Neuronal stem cell (in vitro differentiated cells): ENCODE data around the gene ZKSCAN1.
A peak's percentile ranks its signal among the peaks of the same experiment; 100 is the strongest.

Source experiments
- DNase-seq: peaks from one replicate; pipeline ENCODE4 v3.0.0-alpha.2; 2013; ENCODE audit warnings: low spot score
- H2AFZ ChIP-seq: one replicate; pipeline ENCODE4 v1.6.1; 2013; ENCODE audit warnings: mild to moderate bottlenecking, low read length, inconsistent platforms
- H2AK5ac ChIP-seq: 2 replicates; pipeline ENCODE4 v1.6.1; 2013; ENCODE audit warnings: low read depth, mild to moderate bottlenecking, inconsistent platforms, low read length, moderate library complexity, mixed read lengths
- H2BK120ac ChIP-seq: 2 replicates; pipeline ENCODE4 v1.6.1; 2013; ENCODE audit warnings: low read depth, mild to moderate bottlenecking, inconsistent platforms, low read length, moderate library complexity, mixed read lengths
- H2BK12ac ChIP-seq: one replicate; pipeline ENCODE4 v1.6.1; 2013; ENCODE audit warnings: low read length, inconsistent platforms
- H2BK15ac ChIP-seq: 2 replicates; pipeline ENCODE4 v1.6.1; 2013; ENCODE audit warnings: mild to moderate bottlenecking, low read length, inconsistent platforms, mixed read lengths
- H2BK5ac ChIP-seq: one replicate; pipeline ENCODE4 v1.6.1; 2013; ENCODE audit warnings: inconsistent platforms, mild to moderate bottlenecking, low read length, moderate library complexity
- H3K14ac ChIP-seq: one replicate; pipeline ENCODE4 v1.6.1; 2013; ENCODE audit warnings: low read length, inconsistent platforms
- H3K18ac ChIP-seq: 2 replicates; pipeline ENCODE4 v1.6.1; 2013; ENCODE audit warnings: low read length, inconsistent platforms
- H3K23ac ChIP-seq: 2 replicates; pipeline ENCODE4 v1.6.1; 2013; ENCODE audit warnings: low read depth, mild to moderate bottlenecking, mixed read lengths, low read length, inconsistent platforms; ENCODE audit not compliant: poor library complexity
- H3K27ac ChIP-seq: replicated peaks from 3 replicates; pipeline ENCODE4 v1.5.1; 2013; ENCODE audit warnings: low read length, inconsistent platforms
- H3K27me3 ChIP-seq, 3 experiments: 2 replicates each; pipeline ENCODE4 v1.6.1; 2013; ENCODE audit warnings: low read length in 3 of 3, mild to moderate bottlenecking in 2 of 3, inconsistent platforms in 1 of 3, low read depth in 1 of 3, mixed read lengths in 1 of 3, moderate library complexity in 1 of 3; ENCODE audit not compliant: control insufficient read depth in 3 of 3, insufficient read depth in 3 of 3
- H3K36me3 ChIP-seq, 2 donors: replicated peaks in 1 of 2; 2 replicates each; pipeline ENCODE4 v1.6.1; 2013; ENCODE audit warnings: low read length in 2 of 2; ENCODE audit not compliant: control insufficient read depth in 2 of 2, insufficient read depth in 2 of 2
- H3K4ac ChIP-seq: 2 replicates; pipeline ENCODE4 v1.6.1; 2013; ENCODE audit warnings: inconsistent platforms, mild to moderate bottlenecking, low read length, moderate library complexity
- H3K4me1 ChIP-seq, 2 donors: 1 replicate in 1 of 2; 2 replicates in 1 of 2; pipeline ENCODE4 v1.6.1; 2013; ENCODE audit warnings: low read length in 2 of 2, low read depth in 1 of 2; ENCODE audit not compliant: control insufficient read depth in 2 of 2, insufficient read depth in 1 of 2
- H3K4me2 ChIP-seq: one replicate; pipeline ENCODE4 v1.6.1; 2013; ENCODE audit warnings: mild to moderate bottlenecking, low read length, inconsistent platforms; ENCODE audit not compliant: insufficient read depth, poor library complexity, severe bottlenecking
- H3K4me3 ChIP-seq, 2 donors: 2 replicates each; pipeline ENCODE4 v1.5.1; 2013; ENCODE audit warnings: low read length in 2 of 2, mild to moderate bottlenecking in 2 of 2, inconsistent platforms in 1 of 2, moderate library complexity in 1 of 2
- H3K79me1 ChIP-seq: one replicate; pipeline ENCODE4 v1.6.1; 2013; ENCODE audit warnings: low read depth, mild to moderate bottlenecking, inconsistent platforms, low read length, moderate library complexity
- H3K9ac ChIP-seq: one replicate; pipeline ENCODE4 v1.6.1; 2013; ENCODE audit warnings: mild to moderate bottlenecking, low read depth, low read length, inconsistent platforms; ENCODE audit not compliant: poor library complexity
- H3K9me3 ChIP-seq, 2 donors: replicated peaks in 1 of 2; 2 replicates each; pipeline versions ENCODE3 to v1.6.1; 2013; ENCODE audit warnings: low read length in 2 of 2, mild to moderate bottlenecking in 2 of 2, inconsistent platforms in 1 of 2, low read depth in 1 of 2, mixed read lengths in 1 of 2, moderate library complexity in 1 of 2; ENCODE audit not compliant: control insufficient read depth in 2 of 2, insufficient read depth in 1 of 2
- H4K8ac ChIP-seq: one replicate; pipeline ENCODE4 v1.6.1; 2013; ENCODE audit warnings: low read depth, mild to moderate bottlenecking, inconsistent platforms, low read length, moderate library complexity
- H4K91ac ChIP-seq: one replicate; pipeline ENCODE4 v1.6.1; 2013; ENCODE audit warnings: low read length, low read depth, mild to moderate bottlenecking, inconsistent platforms; ENCODE audit not compliant: poor library complexity
- WGBS, 2 donors: extraction: QIAGEN DNeasy Blood & Tissue Kit; methylation state at CpG; one replicate each; pipeline ENCODE4 v1.1.7; 2013; ENCODE audit warnings: missing lambda C conversion rate in 2 of 2, mixed read lengths in 1 of 2; ENCODE audit not compliant: insufficient read length in 2 of 2, insufficient replicate concordance in 1 of 2; ENCODE audit errors: extremely low coverage in 2 of 2; 5-methylcytosine and 5-hydroxymethylcytosine counted together

Gene ZKSCAN1

DNA sequence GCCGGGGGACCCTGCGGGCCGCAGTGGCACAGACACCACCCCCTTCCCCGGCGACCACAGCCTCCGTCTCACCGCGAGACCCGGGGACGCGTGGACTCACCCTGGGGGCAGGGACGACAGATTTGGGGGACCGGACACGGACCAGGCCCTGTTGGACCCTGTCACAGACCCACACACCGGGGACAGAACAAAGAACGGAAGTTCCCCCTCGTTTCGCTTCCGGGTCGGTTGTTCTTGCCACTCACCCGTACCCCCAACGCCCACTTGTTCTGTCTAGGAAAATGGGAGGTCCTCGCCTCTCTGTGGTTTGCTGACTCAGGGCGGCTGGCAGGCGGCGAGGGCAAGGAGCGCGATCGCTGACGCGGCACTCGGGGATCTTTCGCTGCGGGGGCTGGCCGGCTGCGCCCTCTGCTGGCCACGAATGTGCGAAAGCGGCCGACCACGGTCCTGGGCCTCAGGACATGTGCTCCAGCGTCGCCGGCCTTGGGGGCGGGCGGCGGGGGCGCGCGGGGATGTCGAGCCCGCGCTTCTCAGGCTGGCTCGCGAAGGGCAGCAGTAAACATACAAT is 66.2 kb downstream of the ZKSCAN1 start, which contains the start of gene ZNF3:
Gene ZNF3 (minus strand): TSS at position 189 of the 568 bp plus-strand sequence. CDS start 4,366 bp downstream, outside the sequence.
- H3K14ac ChIP-seq, result no peak within 1 kb of the TSS
- no peak within 1 kb of the TSS for H2BK5ac ChIP-seq
- H2AK5ac ChIP-seq, result peak within 1 kb of the TSS; percentile 89
- peak within 1 kb of the TSS; percentile 79 for H2AFZ ChIP-seq
- H3K79me1 ChIP-seq, result peaks cover 5% of the 10 kb centered on the region
- H3K9ac ChIP-seq, result peak within 1 kb of the TSS; percentile 95
- H3K9me3 ChIP-seq, result peaks cover 15 to 29% of the 10 kb centered on the region in 2 donors
- peak within 1 kb of the TSS; percentile 88 for H2BK15ac ChIP-seq
- peak within 1 kb of the TSS; percentile 60 for H3K4me2 ChIP-seq
- H3K36me3 ChIP-seq, result peaks cover 22 to 37% of the 10 kb centered on the region in 2 donors
- DNase-seq, result peak; percentile 98
- H4K8ac ChIP-seq, result no peak within 1 kb of the TSS
- H3K4ac ChIP-seq, result peak within 1 kb of the TSS; percentile 70
- peaks cover 3 to 11% of the 10 kb centered on the region in 2 donors for H3K4me1 ChIP-seq
- H2BK12ac ChIP-seq, result no peak within 1 kb of the TSS
- peak within 1 kb of the TSS; percentile 97 for H2BK120ac ChIP-seq
- peak within 1 kb of the TSS; percentile 94 for H4K91ac ChIP-seq
- H3K27me3 ChIP-seq, result peaks cover 0 to 2% (median 0%) of the 10 kb centered on the region in 3 experiments
- peak within 1 kb of the TSS; percentile 98 for H3K18ac ChIP-seq
- no CpG with 5 or more reads among the region's 55 CpGs for WGBS, 2 donors
- peak within 1 kb of the TSS; percentile 100 for H3K23ac ChIP-seq
- no peak within 1 kb of the TSS for H3K27ac ChIP-seq
- H3K4me3 ChIP-seq, result peak within 1 kb of the TSS; percentile 99 to 100

DNA sequence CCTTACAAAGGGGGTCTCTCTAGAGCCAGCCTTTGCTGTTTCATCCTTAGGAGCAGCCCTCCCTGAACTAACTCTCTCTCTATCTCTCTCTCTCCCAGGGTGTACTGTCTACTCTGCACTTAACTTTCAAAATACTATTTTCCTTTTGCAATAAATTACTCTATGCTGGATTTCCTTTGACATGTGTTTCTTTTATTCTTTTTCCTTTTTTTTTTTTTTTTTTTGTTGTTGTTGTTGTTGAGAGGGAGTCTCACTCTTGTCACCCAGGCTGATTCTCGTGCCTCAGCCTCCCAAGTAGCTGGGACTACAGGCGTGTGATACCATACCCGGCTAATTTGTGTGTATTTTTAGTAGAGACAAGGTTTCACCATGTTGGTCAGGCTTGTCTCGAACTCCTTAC is 67.6 kb downstream of the ZKSCAN1 start:
- peak overlapping the region in 1 of 2 donors; percentile 47 for H3K4me3 ChIP-seq
- no CpG with 5 or more reads among the region's 4 CpGs for WGBS, 2 donors
- peaks cover 10 to 17% of the 10 kb centered on the region in 2 donors for H3K9me3 ChIP-seq
- no peak overlapping the region for H3K4ac ChIP-seq
- H3K4me1 ChIP-seq, result peaks cover 3 to 11% of the 10 kb centered on the region in 2 donors
- H3K9ac ChIP-seq, result no peak overlapping the region
- H3K27me3 ChIP-seq, result peaks cover 0 to 2% (median 0%) of the 10 kb centered on the region in 3 experiments
- no peak overlapping the region for H2BK12ac ChIP-seq
- no peak for DNase-seq
- H3K36me3 ChIP-seq, result peaks cover 13 to 24% of the 10 kb centered on the region in 2 donors
- H4K8ac ChIP-seq, result no peak overlapping the region
- no peak overlapping the region for H3K18ac ChIP-seq
- no peak overlapping the region for H3K23ac ChIP-seq
- H3K4me2 ChIP-seq, result no peak overlapping the region
- no peak overlapping the region for H2BK15ac ChIP-seq
- no peak overlapping the region for H2BK120ac ChIP-seq
- no peak overlapping the region for H2BK5ac ChIP-seq
- H2AK5ac ChIP-seq, result no peak overlapping the region
- peak overlapping the region; percentile 79 for H2AFZ ChIP-seq
- H3K27ac ChIP-seq, result no peak overlapping the region
- no peak overlapping the region for H3K14ac ChIP-seq
- H3K79me1 ChIP-seq, result peaks cover 3% of the 10 kb centered on the region
- no peak overlapping the region for H4K91ac ChIP-seq

DNA sequence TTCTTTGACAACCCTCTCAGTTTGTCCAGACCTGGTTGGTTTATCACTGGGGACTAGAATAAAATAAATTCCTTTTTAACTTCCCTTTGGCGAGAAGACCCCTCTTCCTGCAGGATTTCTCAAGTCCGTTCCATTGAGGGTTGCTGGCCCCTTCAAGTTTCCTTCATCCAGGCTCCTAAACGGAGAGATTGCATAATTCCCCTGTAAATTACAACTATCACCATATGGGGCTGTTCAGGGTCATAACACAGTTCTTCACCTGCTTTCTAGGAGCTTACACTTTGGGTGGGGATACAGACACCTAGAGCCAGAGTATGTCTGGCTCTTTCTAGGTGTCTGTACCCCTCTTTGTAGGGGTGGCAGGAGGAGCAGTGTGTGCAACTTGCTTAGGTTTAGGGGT is 70.1 kb downstream of the ZKSCAN1 start:
- peaks cover 2% of the 10 kb centered on the region for H3K79me1 ChIP-seq
- H3K4me1 ChIP-seq, result peaks cover 7% of the 10 kb centered on the region in 2 donors
- H2BK120ac ChIP-seq, result no peak overlapping the region
- no peak overlapping the region for H3K23ac ChIP-seq
- H4K8ac ChIP-seq, result no peak overlapping the region
- H2BK12ac ChIP-seq, result no peak overlapping the region
- no peak overlapping the region for H2AK5ac ChIP-seq
- no peak overlapping the region for H3K18ac ChIP-seq
- no CpG with 5 or more reads among the region's 3 CpGs for WGBS, 2 donors
- no peak overlapping the region for H3K14ac ChIP-seq
- no peak for DNase-seq
- H2AFZ ChIP-seq, result no peak overlapping the region
- H2BK15ac ChIP-seq, result no peak overlapping the region
- no peak overlapping the region for H3K4me2 ChIP-seq
- H3K9me3 ChIP-seq, result no peaks in the 10 kb centered on the region
- H3K4me3 ChIP-seq, result no peak overlapping the region
- H3K27ac ChIP-seq, result no peak overlapping the region
- no peak overlapping the region for H2BK5ac ChIP-seq
- H3K36me3 ChIP-seq, result peaks cover 3 to 4% of the 10 kb centered on the region in 2 donors
- H3K4ac ChIP-seq, result no peak overlapping the region
- no peak overlapping the region for H3K9ac ChIP-seq
- H3K27me3 ChIP-seq, result peaks cover 0 to 2% (median 0%) of the 10 kb centered on the region in 3 experiments
- no peak overlapping the region for H4K91ac ChIP-seq

DNA sequence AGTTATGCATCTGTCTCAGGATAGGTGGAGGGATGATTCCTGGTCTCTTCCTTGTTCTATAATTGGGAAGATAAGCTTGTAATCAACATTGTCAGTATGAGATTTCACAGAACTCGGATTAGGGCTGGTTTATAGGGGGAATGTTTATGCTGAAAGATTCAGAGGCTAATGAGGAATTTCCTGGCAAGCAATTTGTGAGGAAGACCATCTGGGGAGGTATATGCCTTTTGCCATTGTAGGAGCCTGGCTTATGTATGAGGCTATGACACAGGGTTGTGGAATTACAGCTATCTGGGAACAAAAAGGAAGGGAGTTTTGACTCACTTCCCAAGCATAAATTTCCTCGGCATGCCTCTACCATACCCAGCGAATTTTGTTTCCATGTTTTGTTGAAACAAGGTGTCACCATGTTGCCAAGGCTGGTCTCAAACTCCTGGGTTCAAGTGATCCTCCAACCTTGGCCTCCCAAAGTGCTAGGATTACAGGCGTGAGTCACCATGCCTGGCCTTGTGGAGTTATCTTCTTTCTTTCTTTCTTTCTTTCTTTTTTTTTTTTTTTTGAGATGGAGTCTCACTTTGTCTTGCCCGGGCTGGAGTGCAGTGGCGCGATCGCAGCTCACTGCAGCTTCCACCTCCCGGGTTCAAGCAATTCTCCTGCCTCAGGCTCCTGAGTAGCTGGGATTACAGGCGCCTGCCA is 71.8 kb downstream of the ZKSCAN1 start:
- no CpG with 5 or more reads among the region's 10 CpGs for WGBS, 2 donors
- Histone ChIP-seq H4K91ac (no peak overlapping the region), H2BK12ac (no peak overlapping the region), H3K27ac (no peak overlapping the region), H3K14ac (no peak overlapping the region), H3K4me2 (no peak overlapping the region), H2AFZ (no peak overlapping the region), H2BK120ac (no peak overlapping the region), H3K79me1 (no peaks in the 10 kb centered on the region), H3K27me3 (peaks cover 0 to 2% (median 0%) of the 10 kb centered on the region in 3 experiments), H3K4ac (no peak overlapping the region), H3K36me3 (peaks cover 17 to 21% of the 10 kb centered on the region in 2 donors), H4K8ac (no peak overlapping the region), H3K4me1 (peaks cover 5 to 7% of the 10 kb centered on the region in 2 donors), H3K9ac (no peak overlapping the region), H3K18ac (no peak overlapping the region), H2BK15ac (no peak overlapping the region), H3K23ac (no peak overlapping the region), H2BK5ac (no peak overlapping the region), H3K9me3 (no peaks in the 10 kb centered on the region), H2AK5ac (no peak overlapping the region), H3K4me3 (no peak overlapping the region)
- DNase-seq, result no peak
